ENCODE results near the gene PTPRM.

Gene PTPRM

GRCh38 chr18:7608174-7608550 is 41.0 kb downstream of the PTPRM start:
- no peak for TF ChIP-seq CTCF (IDR thresholded peaks at IDR 0.05; ENCODE audit: low read depth, low read length)

DNA sequence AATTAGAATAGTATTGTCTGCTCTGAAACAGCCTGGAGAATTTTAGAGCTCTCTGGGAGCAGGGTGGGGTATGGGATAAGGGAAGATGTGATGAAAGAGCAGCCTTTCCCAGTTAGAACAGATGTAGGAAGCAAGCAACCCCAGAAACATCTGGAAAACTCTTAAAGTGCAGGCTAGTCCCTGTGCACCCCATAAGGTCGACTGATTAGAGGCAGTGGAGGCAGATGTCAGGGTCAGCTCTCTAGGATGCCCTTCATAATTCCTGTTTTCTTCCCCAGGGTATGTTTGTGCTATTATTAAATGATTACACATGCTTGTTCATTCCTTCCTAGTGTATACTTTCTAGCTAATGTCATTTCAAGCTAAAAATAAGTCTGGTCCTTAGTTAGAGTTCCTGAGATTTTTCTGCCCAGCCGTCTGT is 41.7 kb downstream of the PTPRM start:
- in situ Hi-C loops (cut with HindIII; ENCODE audit: low sequenced_read_pairs): no loop called here
- DNase-seq (ENCODE audit: low read depth, low spot score): no peak
- TF ChIP-seq CTCF (IDR thresholded peaks at IDR 0.05; ENCODE audit: low read depth, low read length): no peak
- H3K4me3 ChIP-seq (ENCODE audit: low read depth, low read length): no peak overlapping the region

More at GRCh38 chr18:7608174-7608550, 41.0 kb downstream of the PTPRM start:
- in situ Hi-C loops (cut with HindIII; ENCODE audit: low sequenced_read_pairs): no loop called here
- no peak overlapping the region for H3K4me3 ChIP-seq (ENCODE audit: low read depth, low read length)
- DNase-seq (ENCODE audit: low read depth, low spot score): peak; percentile 40

GRCh38 chr18:7609617-7610016 is 42.5 kb downstream of the PTPRM start:
- in situ Hi-C loops (cut with HindIII; ENCODE audit: low sequenced_read_pairs): no loop called here
- TF ChIP-seq CTCF (IDR thresholded peaks at IDR 0.05; ENCODE audit: low read depth, low read length): no peak
- H3K4me3 ChIP-seq (ENCODE audit: low read depth, low read length): no peak overlapping the region
- no peak for DNase-seq (ENCODE audit: low read depth, low spot score)

DNA sequence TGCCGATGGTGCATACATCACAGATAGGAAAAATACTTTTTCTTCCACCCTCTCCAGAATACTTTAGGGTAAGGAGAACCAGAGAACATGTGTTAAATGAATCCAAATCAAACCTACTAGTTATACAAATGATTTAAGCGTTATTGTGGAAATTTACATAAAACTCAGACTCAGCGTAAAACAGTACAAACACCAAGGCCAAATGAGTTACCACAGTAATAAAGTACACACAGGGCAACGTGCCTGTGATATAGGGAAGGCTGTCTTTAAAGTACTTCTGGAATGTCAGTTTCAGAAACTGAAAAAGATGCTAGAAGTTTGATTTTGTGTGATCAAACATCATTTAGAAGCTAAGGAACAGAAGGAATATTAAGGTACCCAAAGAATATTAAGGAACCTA is 46.9 kb downstream of the PTPRM start:
- no peak overlapping the region for H3K4me3 ChIP-seq (ENCODE audit: low read depth, low read length)
- DNase-seq (ENCODE audit: low read depth, low spot score): no peak
- no peak for TF ChIP-seq CTCF (IDR thresholded peaks at IDR 0.05; ENCODE audit: low read depth, low read length)
- in situ Hi-C loops (cut with HindIII; ENCODE audit: low sequenced_read_pairs): no loop called here

- DNase-seq (ENCODE audit: low read depth, low spot score): no peak
- no peak overlapping the region for H3K4me3 ChIP-seq (ENCODE audit: low read depth, low read length)
- no peak for TF ChIP-seq CTCF (IDR thresholded peaks at IDR 0.05; ENCODE audit: low read depth, low read length)
- in situ Hi-C loops (cut with HindIII; ENCODE audit: low sequenced_read_pairs): no loop called here
These were observed 48.7 kb downstream of the PTPRM start for GRCh38 chr18:7615840-7616239.

DNA sequence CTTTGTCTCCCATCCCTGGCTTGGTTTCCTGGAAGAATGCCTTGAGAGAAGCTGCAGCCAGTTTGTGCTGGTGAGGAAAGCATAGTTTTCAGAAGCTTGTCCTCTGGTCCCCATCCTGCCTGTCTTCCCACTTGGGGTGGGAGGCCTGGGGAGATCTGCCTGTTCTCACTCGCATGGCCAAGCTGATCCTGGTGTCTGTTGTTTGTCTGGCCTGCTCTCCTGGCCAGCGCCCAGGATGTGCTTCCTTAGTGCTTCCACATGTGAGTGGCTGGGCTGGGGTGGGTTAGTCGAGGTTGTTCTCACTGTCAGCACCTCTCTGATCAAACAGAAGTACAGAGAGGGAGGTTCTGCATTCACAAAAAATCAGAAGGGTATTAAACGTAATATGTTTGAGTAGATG is 49.5 kb downstream of the PTPRM start:
- no peak for TF ChIP-seq CTCF (IDR thresholded peaks at IDR 0.05; ENCODE audit: low read depth, low read length)
- H3K4me3 ChIP-seq (ENCODE audit: low read depth, low read length): no peak overlapping the region
- DNase-seq (ENCODE audit: low read depth, low spot score): no peak
- in situ Hi-C loops (cut with HindIII; ENCODE audit: low sequenced_read_pairs): no loop called here
